Small intestine (tissue), 7 donors: ENCODE data around the gene PEX14. TPM values are rescaled to one million over a fixed set of nuclear protein-coding genes. Genes with fewer than 3 reads are reported as not detected.

Source experiments
- DNase-seq, 2 donors: peaks; one replicate each; pipeline versions ENCODE4 v3.0.0 to v3.0.0-alpha.2; 2013
- FAIRE-seq: peaks from 2 replicates; lab custom pipeline; 2012; peaks lifted over from hg19 to GRCh38; lab: Jason Lieb, UNC
- H3K27ac ChIP-seq, 3 donors: one replicate each; pipeline ENCODE4 v1.5.1; 2013; ENCODE audit warnings: low read length in 2 of 3, mild to moderate bottlenecking in 2 of 3, control low read depth in 1 of 3, inconsistent platforms in 1 of 3, low read depth in 1 of 3, moderate library complexity in 1 of 3
- H3K27me3 ChIP-seq, 3 donors: one replicate each; pipeline ENCODE4 v1.6.1; 2013; ENCODE audit warnings: low read length in 3 of 3, inconsistent platforms in 1 of 3; ENCODE audit not compliant: control insufficient read depth in 3 of 3, insufficient read depth in 3 of 3
- H3K36me3 ChIP-seq, 3 donors: one replicate each; pipeline ENCODE4 v1.6.1; 2013; ENCODE audit warnings: low read length in 3 of 3, inconsistent platforms in 1 of 3, low read depth in 1 of 3, mild to moderate bottlenecking in 1 of 3, moderate library complexity in 1 of 3; ENCODE audit not compliant: control insufficient read depth in 3 of 3, insufficient read depth in 2 of 3
- H3K4me1 ChIP-seq, 3 donors: one replicate each; pipeline ENCODE4 v1.6.1; 2013; ENCODE audit warnings: low read length in 2 of 3, inconsistent platforms in 1 of 3, low read depth in 1 of 3, mild to moderate bottlenecking in 1 of 3, moderate library complexity in 1 of 3; ENCODE audit not compliant: control insufficient read depth in 3 of 3, insufficient read depth in 2 of 3
- H3K4me3 ChIP-seq, 3 donors: one replicate each; pipeline ENCODE4 v1.5.1; 2013; ENCODE audit warnings: low read length in 3 of 3, control low read depth in 1 of 3, inconsistent platforms in 1 of 3, low read depth in 1 of 3, mild to moderate bottlenecking in 1 of 3, moderate library complexity in 1 of 3
- H3K9me3 ChIP-seq, 2 donors: one replicate each; pipeline ENCODE4 v1.6.1; 2013; ENCODE audit warnings: low read depth in 1 of 2, low read length in 1 of 2; ENCODE audit not compliant: control insufficient read depth in 2 of 2, insufficient read depth in 1 of 2
- WGBS, 3 donors: extraction: QIAGEN DNeasy Blood & Tissue Kit; methylation state at CpG; one replicate each; pipeline ENCODE4 v1.1.7; 2013; 5-methylcytosine and 5-hydroxymethylcytosine counted together
- polyA plus RNA-seq, 4 donors: library from polyadenylated mRNA; stranded (reverse) in 3 of 4; unstranded in 1 of 4; fragments of 200-250 nt in 3 of 4; fragments of 120-200 nt in 1 of 4; gene quantifications; one replicate each; pipeline versions ENCODE4 v1.2.1 to v1.2.3, GENCODE V29; 2013
- donor health status: healthy with polysubstance abuse.
- donor health status: control.
- donor health status: control.
- donor health status: Bipolar disorder and iron deficiency.
- donor health status: healthy.

PEX14 gene
- polyA plus RNA-seq, 4 donors: 15.9 to 26.9 (median 24.7) TPM

- WGBS, 3 donors: 63 to 81% (median 70%) methylated on average over 3 of the region's 3 CpGs
- FAIRE-seq: no peak
- no peaks in the 10 kb centered on the region for H3K9me3 ChIP-seq
- no peak for DNase-seq
- H3K27ac ChIP-seq: no peak overlapping the region
- H3K4me1 ChIP-seq: peaks cover 0 to 20% (median 0%) of the 10 kb centered on the region in 3 donors
- no peaks in the 10 kb centered on the region for H3K27me3 ChIP-seq
- peaks cover 0 to 45% (median 0%) of the 10 kb centered on the region in 3 donors for H3K36me3 ChIP-seq
- no peak overlapping the region for H3K4me3 ChIP-seq
Measured at GRCh38 chr1:10602936-10603335, 128.2 kb downstream of the PEX14 start.

DNA sequence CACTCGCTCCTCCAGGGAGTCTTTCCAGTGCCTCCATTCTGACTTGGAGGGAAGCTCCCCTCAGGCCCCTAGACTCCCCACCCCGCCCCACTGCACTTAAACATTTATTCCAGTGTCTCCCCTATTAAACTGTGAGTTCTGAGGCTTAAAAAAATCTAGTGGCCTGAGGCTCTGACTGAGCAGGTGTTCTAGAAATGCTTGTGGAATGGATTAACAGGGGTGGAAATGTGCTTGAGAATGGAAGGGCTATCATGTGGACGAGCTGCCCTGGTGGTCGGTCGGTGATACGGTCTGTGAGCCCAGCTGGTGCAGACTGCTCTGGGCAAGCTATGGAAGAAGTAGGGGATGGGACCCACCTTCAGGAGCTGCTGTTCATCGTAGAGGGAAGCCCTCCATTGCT is 130.2 kb downstream of the PEX14 start:
- H3K4me3 ChIP-seq: no peak overlapping the region
- no peak for FAIRE-seq
- H3K9me3 ChIP-seq: no peaks in the 10 kb centered on the region
- no peak overlapping the region for H3K27ac ChIP-seq
- H3K4me1 ChIP-seq: peaks cover 0 to 4% (median 0%) of the 10 kb centered on the region in 3 donors
- no peak for DNase-seq
- WGBS, 3 donors: 95 to 98% (median 97%) methylated on average over 7 of the region's 7 CpGs
- no peaks in the 10 kb centered on the region for H3K27me3 ChIP-seq
- peaks cover 0 to 40% (median 0%) of the 10 kb centered on the region in 3 donors for H3K36me3 ChIP-seq

GRCh38 chr1:10606064-10606463 is 131.3 kb downstream of the PEX14 start:
- DNase-seq (no peak), FAIRE-seq (no peak)
- Histone ChIP-seq H3K4me1 (peaks cover 0 to 4% (median 0%) of the 10 kb centered on the region in 3 donors), H3K27ac (no peak overlapping the region), H3K4me3 (no peak overlapping the region), H3K27me3 (no peaks in the 10 kb centered on the region), H3K9me3 (no peaks in the 10 kb centered on the region), H3K36me3 (peaks cover 0 to 34% (median 0%) of the 10 kb centered on the region in 3 donors)
- WGBS, 3 donors: 93 to 96% (median 94%) methylated on average over 7 of the region's 7 CpGs

DNA sequence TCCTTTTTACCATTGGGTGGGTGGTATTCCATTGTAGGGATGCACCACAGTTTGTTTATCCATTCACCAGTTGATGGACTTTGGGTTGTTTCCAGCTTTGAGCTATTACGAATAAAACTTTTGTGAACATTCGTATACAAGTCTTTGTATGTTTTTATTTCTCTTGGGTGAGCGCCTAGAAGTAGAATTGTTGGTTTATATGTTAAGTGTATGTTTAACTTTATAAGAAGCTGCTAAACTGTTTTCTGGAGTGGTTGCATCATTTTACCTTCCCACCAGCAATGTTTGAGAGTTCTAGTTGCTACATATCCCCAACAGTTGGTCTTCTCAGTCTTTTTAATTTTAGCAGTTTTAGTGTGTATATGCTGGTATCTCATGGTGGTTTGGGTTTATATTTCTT is 132.5 kb downstream of the PEX14 start:
- Histone ChIP-seq H3K4me3 (no peak overlapping the region), H3K4me1 (peaks cover 0 to 4% (median 0%) of the 10 kb centered on the region in 3 donors), H3K9me3 (no peaks in the 10 kb centered on the region), H3K36me3 (peaks cover 0 to 28% (median 0%) of the 10 kb centered on the region in 3 donors), H3K27me3 (no peaks in the 10 kb centered on the region), H3K27ac (no peak overlapping the region)
- WGBS, 3 donors: 76 to 92% (median 87%) methylated on average over 3 of the region's 3 CpGs
- FAIRE-seq (no peak), DNase-seq (no peak)

DNA sequence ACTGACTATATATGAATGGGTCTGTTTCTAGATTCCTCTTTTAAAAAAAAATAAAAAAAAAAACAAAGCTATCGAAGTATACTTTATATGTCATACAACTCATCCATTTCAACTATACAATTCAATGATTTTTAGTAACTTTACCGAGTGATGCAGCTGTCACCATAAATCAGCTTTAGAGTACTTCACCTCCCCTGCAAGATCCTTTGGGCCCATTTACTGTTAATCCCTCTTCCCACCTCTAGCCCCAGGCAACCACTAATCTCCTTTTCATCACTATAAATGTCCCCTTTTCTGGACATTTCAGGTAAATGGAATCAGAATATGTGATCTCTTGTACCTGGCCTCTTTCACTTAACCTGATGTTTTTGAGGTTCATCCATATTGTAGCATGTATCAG is 133.9 kb downstream of the PEX14 start:
- Histone ChIP-seq H3K27ac (no peak overlapping the region), H3K4me1 (no peaks in the 10 kb centered on the region), H3K27me3 (no peaks in the 10 kb centered on the region), H3K36me3 (peaks cover 0 to 38% (median 0%) of the 10 kb centered on the region in 3 donors), H3K4me3 (no peak overlapping the region), H3K9me3 (no peaks in the 10 kb centered on the region)
- FAIRE-seq (no peak), DNase-seq (no peak)
- WGBS, 3 donors: 95 to 98% (median 95%) methylated on average over 2 of the region's 2 CpGs

DNA sequence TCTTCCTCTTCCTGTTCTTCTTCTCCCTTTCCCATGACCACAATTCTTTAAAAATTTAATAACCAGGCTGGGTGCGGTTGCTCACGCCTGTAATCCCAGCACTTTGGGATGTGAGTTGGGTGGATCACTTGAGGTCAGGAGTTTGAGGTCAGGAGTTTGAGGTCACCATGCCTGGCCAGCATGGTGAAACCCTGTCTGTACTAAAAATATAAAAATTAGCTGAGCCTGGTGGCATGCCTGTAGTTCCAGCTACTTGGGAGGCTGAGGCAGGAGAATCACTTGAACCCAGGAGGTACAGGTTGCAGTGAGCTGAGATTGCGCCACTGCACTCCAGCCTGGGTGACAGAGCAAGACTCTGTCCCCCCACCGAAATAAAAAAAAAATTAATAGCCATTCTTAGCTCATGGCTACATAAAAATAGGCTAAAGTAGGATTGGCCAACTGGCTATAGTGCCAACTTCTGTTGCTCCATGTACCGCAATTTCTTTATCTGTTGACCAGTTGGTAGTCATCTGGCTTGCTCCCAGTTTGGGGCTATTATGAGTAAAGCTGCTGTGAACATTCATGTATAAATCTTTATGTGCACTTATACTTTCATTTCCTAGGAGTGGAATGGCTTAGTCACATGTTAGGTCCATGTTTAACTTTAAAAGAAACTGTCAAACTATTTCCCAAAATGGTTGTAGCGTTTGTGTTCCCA is 136.3 kb downstream of the PEX14 start:
- H3K27me3 ChIP-seq: no peaks in the 10 kb centered on the region
- no peak overlapping the region for H3K27ac ChIP-seq
- no peak overlapping the region for H3K4me3 ChIP-seq
- 94 to 97% (median 95%) methylated on average over 6 of the region's 6 CpGs for WGBS, 3 donors
- no peaks in the 10 kb centered on the region for H3K4me1 ChIP-seq
- no peak for FAIRE-seq
- peaks cover 0 to 37% (median 2%) of the 10 kb centered on the region in 3 donors for H3K36me3 ChIP-seq
- no peaks in the 10 kb centered on the region for H3K9me3 ChIP-seq
- DNase-seq: no peak

GRCh38 chr1:10612436-10613160 is 137.8 kb downstream of the PEX14 start:
- Histone ChIP-seq H3K9me3 (no peaks in the 10 kb centered on the region), H3K27me3 (no peaks in the 10 kb centered on the region), H3K27ac (no peak overlapping the region), H3K4me1 (no peaks in the 10 kb centered on the region), H3K4me3 (no peak overlapping the region), H3K36me3 (peaks cover 0 to 47% (median 2%) of the 10 kb centered on the region in 3 donors)
- DNase-seq (no peak), FAIRE-seq (no peak)
- 84 to 94% (median 89%) methylated on average over 12 of the region's 12 CpGs for WGBS, 3 donors

- DNase-seq (no peak), FAIRE-seq (no peak)
- no peak overlapping the region for H3K4me3 ChIP-seq
- H3K9me3 ChIP-seq: no peaks in the 10 kb centered on the region
- peaks cover 0 to 51% (median 2%) of the 10 kb centered on the region in 3 donors for H3K36me3 ChIP-seq
- no peak overlapping the region for H3K27ac ChIP-seq
- H3K4me1 ChIP-seq: no peaks in the 10 kb centered on the region
- H3K27me3 ChIP-seq: no peaks in the 10 kb centered on the region
- WGBS, 3 donors: 95 to 97% (median 96%) methylated on average over 10 of the region's 10 CpGs
Measured at GRCh38 chr1:10613340-10613739, 138.6 kb downstream of the PEX14 start.
